Parathyroid adenoma (tissue), 2 donors: ENCODE results near the gene ANKRD28.

Experiments used
- H2AFZ ChIP-seq: fragments of 300-600 bp; sonication (generic); one replicate; pipeline ENCODE4 v1.7.0; 2017; ENCODE audit warnings: antibody characterized with exemption, mild to moderate bottlenecking
- H3K27ac ChIP-seq: fragments of 300-600 bp; sonication (generic); one replicate; pipeline ENCODE4 v1.7.0; 2017
- H3K27me3 ChIP-seq: fragments of 300-600 bp; sonication (generic); one replicate; pipeline ENCODE4 v1.7.0; 2017; ENCODE audit warnings: low read length; ENCODE audit not compliant: control insufficient read depth, insufficient read depth
- H3K36me3 ChIP-seq: fragments of 300-600 bp; sonication (generic); one replicate; pipeline ENCODE4 v1.7.0; 2017; ENCODE audit warnings: low read length; ENCODE audit not compliant: control insufficient read depth, insufficient read depth
- H3K4me1 ChIP-seq: fragments of 300-600 bp; sonication (generic); one replicate; pipeline ENCODE4 v1.7.0; 2017; ENCODE audit warnings: control low read depth
- H3K4me2 ChIP-seq: fragments of 300-600 bp; sonication (generic); one replicate; pipeline ENCODE4 v1.7.0; 2017; ENCODE audit warnings: low read length
- H3K4me3 ChIP-seq: fragments of 300-600 bp; sonication (generic); one replicate; pipeline ENCODE4 v1.7.0; 2017; ENCODE audit warnings: low read depth, low read length
- H3K79me2 ChIP-seq: fragments of 300-600 bp; sonication (generic); one replicate; pipeline ENCODE4 v1.7.0; 2017; ENCODE audit warnings: control low read depth
- H3K9ac ChIP-seq: fragments of 300-600 bp; sonication (generic); one replicate; pipeline ENCODE4 v1.7.0; 2017; ENCODE audit warnings: mild to moderate bottlenecking
- H3K9me3 ChIP-seq: fragments of 300-600 bp; sonication (generic); one replicate; pipeline ENCODE4 v1.7.0; 2017; ENCODE audit warnings: low read length; ENCODE audit not compliant: control insufficient read depth
- TF ChIP-seq, protein P1 (sequence below): fragments of 300-600 bp; sonication (generic); IDR thresholded peaks from one replicate; pipeline ENCODE4 v1.7.0; 2017; ENCODE audit warnings: antibody characterized with exemption, mild to moderate bottlenecking
- donor health status: primary hyperparathyroidism.

Gene ANKRD28

DNA sequence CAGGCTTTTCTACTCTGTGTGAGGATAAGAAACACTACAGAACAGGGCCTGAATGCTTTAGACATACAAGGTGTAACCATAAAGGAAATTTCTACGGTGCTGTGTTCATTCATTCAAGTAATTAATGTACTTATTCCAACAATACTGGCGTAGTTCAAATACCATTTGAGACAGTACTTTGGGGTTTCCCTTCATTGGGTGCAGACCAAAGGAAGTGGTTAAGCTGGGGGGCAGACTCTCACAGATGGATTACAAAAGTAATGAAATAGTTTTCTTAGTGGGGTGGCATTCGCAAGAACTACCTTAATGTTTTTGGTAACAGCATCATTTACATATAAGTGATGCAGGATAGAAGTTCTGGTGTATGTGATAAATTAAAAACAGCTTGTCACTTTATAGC lies 130.3 kb downstream of the ANKRD28 start:
- Histone ChIP-seq H3K9me3 (no peaks in the 10 kb centered on the region), H2AFZ (no peak overlapping the region), H3K79me2 (no peaks in the 10 kb centered on the region), H3K4me3 (no peak overlapping the region), H3K4me2 (no peak overlapping the region), H3K4me1 (no peaks in the 10 kb centered on the region), H3K27ac (no peak overlapping the region), H3K27me3 (no peaks in the 10 kb centered on the region), H3K36me3 (no peaks in the 10 kb centered on the region), H3K9ac (no peak overlapping the region)
- TF ChIP-seq, protein P1, sequence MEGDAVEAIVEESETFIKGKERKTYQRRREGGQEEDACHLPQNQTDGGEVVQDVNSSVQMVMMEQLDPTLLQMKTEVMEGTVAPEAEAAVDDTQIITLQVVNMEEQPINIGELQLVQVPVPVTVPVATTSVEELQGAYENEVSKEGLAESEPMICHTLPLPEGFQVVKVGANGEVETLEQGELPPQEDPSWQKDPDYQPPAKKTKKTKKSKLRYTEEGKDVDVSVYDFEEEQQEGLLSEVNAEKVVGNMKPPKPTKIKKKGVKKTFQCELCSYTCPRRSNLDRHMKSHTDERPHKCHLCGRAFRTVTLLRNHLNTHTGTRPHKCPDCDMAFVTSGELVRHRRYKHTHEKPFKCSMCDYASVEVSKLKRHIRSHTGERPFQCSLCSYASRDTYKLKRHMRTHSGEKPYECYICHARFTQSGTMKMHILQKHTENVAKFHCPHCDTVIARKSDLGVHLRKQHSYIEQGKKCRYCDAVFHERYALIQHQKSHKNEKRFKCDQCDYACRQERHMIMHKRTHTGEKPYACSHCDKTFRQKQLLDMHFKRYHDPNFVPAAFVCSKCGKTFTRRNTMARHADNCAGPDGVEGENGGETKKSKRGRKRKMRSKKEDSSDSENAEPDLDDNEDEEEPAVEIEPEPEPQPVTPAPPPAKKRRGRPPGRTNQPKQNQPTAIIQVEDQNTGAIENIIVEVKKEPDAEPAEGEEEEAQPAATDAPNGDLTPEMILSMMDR, result no peak

DNA sequence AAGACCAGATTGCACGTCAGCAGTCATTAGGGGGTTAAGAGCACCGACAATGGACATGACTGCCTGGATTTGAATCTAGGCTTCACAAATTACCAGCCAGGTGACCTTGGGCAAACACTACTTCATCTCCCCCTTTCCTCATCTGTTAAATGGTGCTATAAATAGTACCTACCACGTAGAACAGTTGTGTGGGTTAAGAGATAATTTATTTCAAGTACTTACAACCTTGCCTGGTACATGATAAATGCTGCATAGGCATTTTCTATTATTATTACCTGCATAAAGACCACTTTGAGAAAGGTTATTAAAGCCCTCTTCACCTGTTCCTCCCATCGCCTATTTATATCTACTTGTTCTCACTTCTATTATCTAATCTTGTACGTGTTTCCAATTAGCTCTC lies 131.5 kb downstream of the ANKRD28 start:
- H3K27me3 ChIP-seq, result no peaks in the 10 kb centered on the region
- no peaks in the 10 kb centered on the region for H3K36me3 ChIP-seq
- TF ChIP-seq, protein P1, result no peak
- H3K4me2 ChIP-seq, result no peak overlapping the region
- no peak overlapping the region for H3K27ac ChIP-seq
- H3K79me2 ChIP-seq, result no peaks in the 10 kb centered on the region
- H3K4me3 ChIP-seq, result no peak overlapping the region
- H3K4me1 ChIP-seq, result no peaks in the 10 kb centered on the region
- no peak overlapping the region for H2AFZ ChIP-seq
- H3K9ac ChIP-seq, result no peak overlapping the region
- H3K9me3 ChIP-seq, result no peaks in the 10 kb centered on the region

DNA sequence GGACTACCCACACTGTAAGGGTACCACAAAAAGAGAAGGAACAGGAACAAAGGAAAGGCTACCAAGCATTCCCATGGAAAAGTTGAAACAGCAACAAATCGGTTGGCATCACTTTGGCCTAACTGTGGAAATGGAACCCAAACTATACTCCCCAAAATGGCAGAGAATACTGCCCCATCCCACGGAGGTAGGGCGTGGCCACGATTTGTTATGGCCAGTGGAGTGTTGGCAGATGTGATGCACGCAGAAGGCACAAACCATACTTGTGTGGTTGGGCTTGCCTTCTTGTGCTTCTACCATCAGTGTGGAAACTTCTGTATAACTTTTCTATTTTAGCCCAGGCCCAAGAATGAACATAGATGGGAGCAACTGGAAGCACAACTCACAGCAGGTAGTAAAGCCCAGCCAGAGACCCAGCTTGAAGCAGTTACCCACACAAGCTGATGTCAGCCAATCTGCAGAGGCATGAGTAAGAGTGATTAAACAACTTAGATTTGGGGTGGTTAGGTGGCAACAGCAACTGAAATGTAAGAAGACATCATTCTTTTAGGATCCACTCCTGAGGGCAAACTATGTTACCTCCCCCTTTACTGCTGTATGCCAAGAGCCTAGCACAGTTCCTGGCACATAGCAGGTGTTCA lies 132.1 kb downstream of the ANKRD28 start:
- TF ChIP-seq, protein P1, result no peak
- no peaks in the 10 kb centered on the region for H3K9me3 ChIP-seq
- H3K4me3 ChIP-seq, result no peak overlapping the region
- no peaks in the 10 kb centered on the region for H3K27me3 ChIP-seq
- no peak overlapping the region for H3K4me2 ChIP-seq
- H3K79me2 ChIP-seq, result no peaks in the 10 kb centered on the region
- H3K27ac ChIP-seq, result no peak overlapping the region
- no peaks in the 10 kb centered on the region for H3K4me1 ChIP-seq
- H2AFZ ChIP-seq, result no peak overlapping the region
- H3K36me3 ChIP-seq, result no peaks in the 10 kb centered on the region
- H3K9ac ChIP-seq, result no peak overlapping the region

DNA sequence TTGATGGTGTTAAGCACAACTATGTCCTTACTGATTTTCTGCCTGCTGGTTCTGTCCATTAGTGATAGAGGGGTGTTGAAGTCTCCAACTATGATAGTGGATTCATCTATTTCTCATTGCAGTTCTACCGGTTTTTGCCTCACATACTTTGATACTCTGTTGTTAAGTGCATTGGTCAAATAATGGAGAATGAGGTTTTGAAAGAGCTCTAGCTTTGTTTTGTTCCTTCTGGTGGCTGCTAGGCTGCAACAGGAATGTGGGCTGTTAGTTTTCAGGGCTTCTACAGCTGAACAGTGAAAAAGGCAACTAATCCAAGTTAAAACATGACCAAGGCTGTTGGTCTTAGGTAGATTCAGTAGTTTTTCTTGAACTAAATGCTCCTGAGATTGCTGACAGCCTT lies 133.6 kb downstream of the ANKRD28 start:
- Histone ChIP-seq H3K9me3 (no peaks in the 10 kb centered on the region), H3K4me1 (no peaks in the 10 kb centered on the region), H3K9ac (no peak overlapping the region), H3K4me2 (no peak overlapping the region), H3K27me3 (no peaks in the 10 kb centered on the region), H2AFZ (no peak overlapping the region), H3K79me2 (no peaks in the 10 kb centered on the region), H3K4me3 (no peak overlapping the region), H3K36me3 (no peaks in the 10 kb centered on the region), H3K27ac (no peak overlapping the region)
- TF ChIP-seq, protein P1, result no peak
